BJ (cell line): ENCODE data around the gene SMU1. TPM values are rescaled to one million over a fixed set of nuclear protein-coding genes. Genes with fewer than 3 reads are reported as not detected.
A peak's percentile ranks its signal among the peaks of the same experiment; 100 is the strongest.

Experiments
- CTCF ChIA-PET: fragments of 350-600 bp; formaldehyde crosslinking; extraction: SDS; loops from one replicate; lab custom pipeline; 2021; ENCODE audit warnings: antibody characterized with exemption, inconsistent platforms; lab: Yijun Ruan, JAX
- POLR2A ChIA-PET: fragments of 300-600 bp; sonication (Branson Sonifier 250); formaldehyde crosslinking; extraction: SDS; loops from one replicate; lab custom pipeline; 2021; ENCODE audit warnings: antibody characterized with exemption; lab: Charles Lee
- DNase-seq: peaks from one replicate; pipeline ENCODE4 v3.0.0-alpha.2; 2011; ENCODE audit warnings: low read depth
- H3K27me3 ChIP-seq: 2 replicates; pipeline ENCODE4 v1.6.0; 2011; ENCODE audit warnings: low read length; ENCODE audit not compliant: control insufficient read depth, insufficient read depth
- H3K36me3 ChIP-seq: 2 replicates; pipeline ENCODE4 v1.5.1; 2011; ENCODE audit warnings: low read length; ENCODE audit not compliant: control insufficient read depth, insufficient read depth
- H3K4me3 ChIP-seq: 2 replicates; pipeline ENCODE4 v1.5.1; 2011; ENCODE audit warnings: low read depth, mild to moderate bottlenecking, control low read depth, low read length
- CTCF ChIP-seq: IDR thresholded peaks from 2 replicates; pipeline ENCODE4 v1.5.1; 2011; ENCODE audit warnings: low read depth, mild to moderate bottlenecking, control low read depth, inconsistent platforms, low read length, moderate library complexity; ENCODE audit not compliant: insufficient read depth
- polyA plus RNA-seq: library from polyadenylated mRNA; depleted of rRNA; stranded (reverse); fragments of >200 nt; gene quantifications from 2 replicates; pipeline ENCODE4 v1.2.3, GENCODE V29; 2011

The SMU1 gene
- polyA plus RNA-seq, 1 experiment = 9.9 TPM

GRCh38 chr9:33106827-33107621 lies 30.6 kb upstream of the SMU1 start:
- Histone ChIP-seq H3K36me3 (peaks cover 8% of the 10 kb centered on the region), H3K4me3 (no peak overlapping the region), H3K27me3 (no peaks in the 10 kb centered on the region)
- POLR2A ChIA-PET = interaction anchor here (0.6 kb wide), 2 partner anchors 183 to 307 kb away, joined by 7 read pairs; no protein-coding TSS in a partner anchor
- DNase-seq = peak; percentile 76
- CTCF ChIA-PET = interaction anchor here (1.3 kb wide), 1 partner anchor 25 kb away, joined by 3 read pairs; no protein-coding TSS in a partner anchor
- peak; percentile 14; the same call in 1 of the 2 replicates for TF ChIP-seq CTCF

GRCh38 chr9:33106372-33106771 lies 29.9 kb upstream of the SMU1 start:
- TF ChIP-seq CTCF = no peak
- DNase-seq = no peak
- CTCF ChIA-PET = interaction anchor here (1.3 kb wide), 1 partner anchor 26 kb away, joined by 3 read pairs; no protein-coding TSS in a partner anchor
- no peak overlapping the region for H3K4me3 ChIP-seq
- no peaks in the 10 kb centered on the region for H3K27me3 ChIP-seq
- POLR2A ChIA-PET = no interaction called here
- peaks cover 3% of the 10 kb centered on the region; the same call in 1 of the 2 replicates for H3K36me3 ChIP-seq

GRCh38 chr9:33105959-33106358 lies 29.5 kb upstream of the SMU1 start:
- no peaks in the 10 kb centered on the region for H3K27me3 ChIP-seq
- H3K36me3 ChIP-seq = peaks cover 3% of the 10 kb centered on the region; the same call in 1 of the 2 replicates
- no peak for TF ChIP-seq CTCF
- ChIA-PET CTCF (no interaction called here), POLR2A (no interaction called here)
- H3K4me3 ChIP-seq = no peak overlapping the region
- DNase-seq = no peak

- no peaks in the 10 kb centered on the region for H3K27me3 ChIP-seq
- ChIA-PET POLR2A (no interaction called here), CTCF (no interaction called here)
- DNase-seq = no peak
- no peak for TF ChIP-seq CTCF
- peaks cover 3% of the 10 kb centered on the region; the same call in 1 of the 2 replicates for H3K36me3 ChIP-seq
- H3K4me3 ChIP-seq = no peak overlapping the region
These were observed 29.0 kb upstream of the SMU1 start for GRCh38 chr9:33105504-33105903.

GRCh38 chr9:33104401-33104800 lies 27.9 kb upstream of the SMU1 start:
- CTCF ChIA-PET = interaction anchor here (0.9 kb wide), 1 partner anchor 122 kb away, joined by 3 read pairs; no protein-coding TSS in a partner anchor
- DNase-seq = no peak

More at GRCh38 chr9:33104401-33104800, 27.9 kb upstream of the SMU1 start:
- POLR2A ChIA-PET = no interaction called here
- Histone ChIP-seq H3K4me3 (no peak overlapping the region), H3K27me3 (no peaks in the 10 kb centered on the region), H3K36me3 (no peaks in the 10 kb centered on the region; the same call in 1 of the 2 replicates)
- TF ChIP-seq CTCF = no peak
